HG03460 (cell line): Measurements from ENCODE around the gene GTPBP3.

ENCODE experiments used
- ATAC-seq: cut with Tn5 transposase; IDR thresholded peaks from one replicate; pipeline ENCODE4 v1.9.1; 2021; ENCODE audit not compliant: unreplicated experiment

GTPBP3 gene

GRCh38 chr19:17380426-17381138, 43.2 kb downstream of the GTPBP3 start:
- ATAC-seq = no peak

GRCh38 chr19:17385878-17386611, 48.7 kb downstream of the GTPBP3 start:
- ATAC-seq = no peak

GRCh38 chr19:17389288-17389687, 51.9 kb downstream of the GTPBP3 start:
- ATAC-seq = no peak

GRCh38 chr19:17389957-17390664, 52.8 kb downstream of the GTPBP3 start:
- no peak for ATAC-seq

- peak; percentile 91 for ATAC-seq
Measured at GRCh38 chr19:17390665-17391370, 53.5 kb downstream of the GTPBP3 start.

- ATAC-seq = no peak
Measured at GRCh38 chr19:17391371-17392151, 54.2 kb downstream of the GTPBP3 start.
